Limb (tissue), 2 donors: ENCODE measurements around the gene CARD8.
A peak's percentile ranks its signal among the peaks of the same experiment; 100 is the strongest.
"Not testable (repeated sequence)": the region's sequence is repeated elsewhere in the genome, so short reads cannot be mapped to it uniquely, and the experiment has no call there.

Experiments
- DNase-seq, 2 donors: peaks; one replicate each; pipeline ENCODE4 v3.0.0-alpha.2; 2016; ENCODE audit errors: extremely low spot score in 2 of 2

The CARD8 gene, protein sequence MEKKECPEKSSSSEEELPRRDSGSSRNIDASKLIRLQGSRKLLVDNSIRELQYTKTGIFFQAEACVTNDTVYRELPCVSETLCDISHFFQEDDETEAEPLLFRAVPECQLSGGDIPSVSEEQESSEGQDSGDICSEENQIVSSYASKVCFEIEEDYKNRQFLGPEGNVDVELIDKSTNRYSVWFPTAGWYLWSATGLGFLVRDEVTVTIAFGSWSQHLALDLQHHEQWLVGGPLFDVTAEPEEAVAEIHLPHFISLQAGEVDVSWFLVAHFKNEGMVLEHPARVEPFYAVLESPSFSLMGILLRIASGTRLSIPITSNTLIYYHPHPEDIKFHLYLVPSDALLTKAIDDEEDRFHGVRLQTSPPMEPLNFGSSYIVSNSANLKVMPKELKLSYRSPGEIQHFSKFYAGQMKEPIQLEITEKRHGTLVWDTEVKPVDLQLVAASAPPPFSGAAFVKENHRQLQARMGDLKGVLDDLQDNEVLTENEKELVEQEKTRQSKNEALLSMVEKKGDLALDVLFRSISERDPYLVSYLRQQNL

DNA sequence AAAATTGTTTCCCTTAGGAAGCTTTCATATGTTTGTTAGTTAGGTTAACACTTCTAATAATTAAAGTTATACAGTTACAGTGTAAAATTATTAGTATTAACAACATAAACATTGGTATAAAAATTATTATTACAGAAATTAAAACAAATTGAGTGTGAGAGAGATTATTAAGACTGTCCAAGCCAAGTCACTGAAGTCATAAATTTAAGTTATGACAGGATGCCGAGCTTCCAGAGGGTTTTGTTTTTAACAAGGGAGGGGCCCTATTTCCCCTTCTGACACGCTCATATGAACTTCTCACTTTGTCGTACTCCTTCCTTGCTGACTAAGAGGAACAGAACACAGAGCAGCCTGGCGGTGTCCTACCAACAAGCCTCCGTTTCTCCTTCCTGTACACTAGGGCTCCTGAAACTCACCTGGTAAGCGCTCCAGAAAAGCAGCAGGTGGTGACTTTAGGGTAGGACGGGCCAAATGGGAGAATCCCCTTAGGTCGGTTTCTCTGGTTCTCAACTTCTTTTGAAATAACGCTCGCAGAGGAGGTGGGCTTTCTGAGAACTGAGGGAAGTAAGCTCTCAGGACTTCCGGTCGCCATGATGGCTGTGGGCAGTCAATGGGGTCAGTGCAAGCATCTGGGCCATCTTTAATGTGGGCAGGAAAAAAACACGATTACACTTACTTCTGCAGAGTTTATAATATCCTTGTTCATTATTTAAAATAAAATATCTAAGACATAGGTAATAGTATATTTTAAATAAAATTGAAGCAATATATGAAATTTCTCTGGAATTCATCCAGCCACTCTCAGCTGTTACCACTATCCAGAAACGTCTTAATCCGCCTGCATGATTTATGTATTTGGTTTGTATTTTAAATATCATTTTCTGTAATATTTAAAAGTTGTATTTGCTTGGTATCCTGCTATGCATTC is at the start of gene CARD8:
Gene CARD8, minus strand, starts transcription at position 537 of the 928 bp plus-strand sequence. CDS start 14,892 bp downstream, outside the sequence.
- peak; percentile 85 to 90 for DNase-seq

DNA sequence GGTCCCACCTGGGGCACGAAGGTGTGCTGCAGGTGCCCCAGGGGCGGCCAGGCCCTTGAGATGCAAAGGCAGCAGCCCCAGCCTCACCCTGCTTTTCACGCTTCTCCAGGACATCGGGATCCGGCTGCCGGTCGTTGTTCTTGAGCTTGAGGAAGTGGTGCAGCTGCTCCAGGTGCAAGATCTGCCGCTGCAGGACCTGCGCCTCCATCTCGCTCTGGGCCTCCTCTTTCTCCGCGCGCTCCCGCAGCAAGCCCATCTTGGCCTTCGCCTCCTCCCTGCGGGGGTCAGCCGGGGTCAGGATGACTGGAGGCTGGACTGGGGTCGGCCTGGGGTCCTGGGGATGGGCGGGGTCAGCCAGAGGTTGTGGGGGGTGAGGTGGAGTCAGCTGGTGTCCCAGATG is 48.2 kb upstream of the CARD8 start:
- DNase-seq = no peak

DNA sequence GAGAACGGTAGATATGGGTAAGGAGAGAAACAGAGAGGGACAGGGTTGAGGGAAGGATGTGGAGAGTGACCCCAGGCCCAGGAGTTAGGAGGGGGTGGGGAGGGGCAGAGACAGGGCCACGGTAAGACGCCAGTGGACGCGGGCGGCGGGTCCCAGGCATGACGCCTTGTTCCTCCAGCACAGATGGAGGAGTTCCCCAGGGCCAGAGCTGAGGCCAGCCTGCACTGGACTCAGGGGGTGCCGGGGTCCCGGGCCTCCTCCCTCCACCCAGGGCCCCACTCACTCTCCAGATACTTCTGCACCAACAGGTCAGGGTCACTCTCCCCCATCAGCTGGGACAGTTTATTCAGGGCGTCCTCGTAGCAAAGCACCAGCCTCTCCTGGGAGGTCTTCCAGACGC is 47.7 kb upstream of the CARD8 start:
- no peak for DNase-seq

DNA sequence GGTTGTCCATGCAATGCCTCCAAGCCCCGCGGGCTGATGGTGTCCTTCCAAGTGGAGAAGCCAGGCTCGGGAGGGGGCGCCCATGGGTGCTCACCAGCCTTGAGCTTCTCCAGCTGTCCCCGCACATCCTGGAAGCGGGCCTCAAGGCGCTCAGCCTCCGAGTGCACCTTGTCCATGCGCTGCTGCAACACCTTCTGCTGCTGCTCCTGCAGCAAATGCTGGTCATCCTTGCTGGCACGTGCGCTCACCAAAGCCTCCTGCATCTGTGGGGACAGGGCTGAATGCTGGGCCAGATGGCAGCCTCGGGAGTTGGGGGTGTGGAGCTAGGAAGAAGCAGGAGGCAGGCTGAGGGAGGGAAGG is 46.9 kb upstream of the CARD8 start:
- DNase-seq = no peak

DNA sequence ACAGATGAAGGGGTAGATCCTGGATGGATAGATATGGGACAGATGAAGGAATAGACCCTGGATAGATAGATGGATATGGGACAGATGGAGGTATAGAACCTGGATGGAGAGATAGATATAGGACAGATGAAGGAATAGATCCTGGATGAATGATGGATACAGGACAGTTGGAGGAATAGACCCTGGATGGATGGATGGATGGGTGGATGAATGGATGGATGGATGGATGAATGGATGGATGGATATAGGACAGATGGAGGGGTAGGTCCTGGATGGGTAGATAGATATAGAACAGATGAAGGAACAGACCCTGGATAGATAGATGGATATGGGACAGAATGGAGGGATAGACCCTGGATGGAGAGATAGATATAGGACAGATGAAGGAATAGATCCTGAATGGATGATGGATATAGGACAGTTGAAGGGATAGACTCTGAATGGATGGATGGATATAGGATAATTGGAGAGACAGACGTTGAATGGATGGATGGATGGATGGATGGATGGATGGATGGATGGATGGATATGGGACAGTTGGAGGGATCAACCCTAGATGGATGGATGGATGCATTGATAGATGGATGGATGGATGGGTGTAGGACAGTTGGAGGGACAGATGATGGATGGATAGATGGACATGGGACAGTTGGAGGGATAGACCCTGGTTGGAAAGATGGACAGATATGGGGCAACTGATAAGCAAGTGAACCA is 46.3 kb upstream of the CARD8 start:
- no peak for DNase-seq

DNA sequence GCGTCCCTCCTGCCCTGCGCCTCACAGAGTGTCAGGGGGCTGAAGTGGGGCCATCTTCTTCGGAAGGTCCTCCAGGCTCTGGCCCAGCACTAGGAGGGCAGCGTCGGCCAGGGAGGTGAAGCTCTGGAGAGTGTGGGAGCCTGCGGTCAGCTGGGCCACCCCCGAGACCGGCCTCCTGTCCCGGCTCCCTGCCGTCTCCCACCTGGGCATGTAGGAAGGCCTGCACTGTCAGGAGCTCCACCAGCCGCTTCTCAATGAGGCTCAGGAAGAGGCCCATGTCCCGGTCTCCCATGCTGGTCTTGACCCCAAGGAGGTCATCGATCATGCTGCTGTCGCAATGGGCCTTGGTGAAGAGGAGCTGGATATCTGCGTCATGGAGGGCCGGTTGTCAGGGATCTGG is 42.3 kb upstream of the CARD8 start:
- DNase-seq = no peak

DNA sequence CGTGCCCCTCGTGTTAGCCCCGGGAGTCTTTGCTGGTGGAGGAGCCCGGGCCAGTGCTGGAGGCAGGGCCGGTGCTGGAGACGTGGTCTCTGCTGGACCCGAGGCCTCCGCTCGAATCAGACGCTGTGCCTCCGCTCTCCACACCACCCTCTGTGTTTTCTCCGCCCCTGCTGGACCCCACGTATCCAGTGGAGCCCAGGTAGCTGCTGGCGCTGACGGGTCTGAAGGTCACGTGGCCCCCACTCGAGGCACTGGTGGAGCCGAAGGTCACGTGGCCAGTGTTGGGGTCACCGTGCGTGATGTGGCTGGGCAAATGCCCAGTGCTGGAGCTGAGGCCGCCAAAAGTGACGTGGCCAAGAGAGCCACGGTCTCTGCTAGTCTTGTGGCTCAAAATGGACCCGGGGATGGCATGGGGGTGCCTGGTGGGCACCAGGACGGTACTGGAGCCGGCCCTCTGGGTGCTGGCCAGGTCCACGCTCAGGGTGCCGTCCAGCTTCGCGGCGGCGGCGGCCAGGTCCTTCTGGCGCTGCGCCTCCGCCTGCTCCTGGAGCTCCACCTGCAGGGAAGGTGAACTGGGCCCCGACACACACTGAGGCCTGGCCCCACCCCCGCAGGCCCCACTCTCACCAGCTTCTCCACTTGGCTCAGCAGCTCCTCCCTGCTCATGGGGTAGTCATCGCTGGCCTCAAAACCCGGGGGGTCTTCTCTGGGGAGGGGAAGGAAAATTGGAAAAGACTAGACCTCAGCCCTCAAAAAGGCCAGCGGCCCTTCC is 41.4 kb upstream of the CARD8 start:
- DNase-seq = no peak

DNA sequence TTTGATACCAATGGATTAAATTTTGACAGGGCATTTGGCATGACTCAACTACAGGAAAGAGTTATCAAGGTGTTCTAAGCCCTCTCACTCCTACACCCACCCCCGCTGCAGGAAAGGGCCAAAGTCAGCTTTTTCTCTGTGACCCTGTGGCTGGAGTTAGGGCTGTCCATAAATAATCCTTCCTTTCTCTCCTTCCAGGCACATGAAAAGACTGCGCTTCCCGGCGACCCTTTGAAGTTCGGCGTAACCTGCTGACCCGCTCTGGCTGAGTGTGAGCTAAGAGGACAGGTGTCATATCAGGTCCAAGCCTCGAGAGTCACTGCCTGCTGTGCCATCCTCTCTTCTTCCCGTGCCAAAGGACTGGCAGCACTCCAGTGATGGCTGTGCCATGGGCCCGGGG is 39.7 kb upstream of the CARD8 start:
- DNase-seq = no peak

DNA sequence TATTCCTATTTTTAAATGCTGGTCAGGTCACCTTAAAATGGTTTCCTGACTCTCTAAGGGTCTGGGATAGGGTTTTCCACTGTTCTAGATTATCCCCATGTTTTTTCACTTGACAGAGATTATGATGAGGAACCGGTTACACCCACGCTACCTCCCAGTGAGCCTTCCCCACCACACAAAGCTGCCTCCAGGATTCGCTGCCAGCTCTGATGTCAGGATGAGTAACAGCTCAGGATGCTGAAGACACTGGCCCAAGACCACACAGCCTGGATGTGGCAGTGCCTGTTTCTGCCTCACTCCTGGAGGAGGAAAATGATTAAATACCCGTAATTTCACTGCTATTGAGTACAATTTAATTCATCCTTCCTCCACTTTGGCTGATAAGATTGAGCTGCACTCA is 37.1 kb upstream of the CARD8 start:
- DNase-seq = no peak

DNA sequence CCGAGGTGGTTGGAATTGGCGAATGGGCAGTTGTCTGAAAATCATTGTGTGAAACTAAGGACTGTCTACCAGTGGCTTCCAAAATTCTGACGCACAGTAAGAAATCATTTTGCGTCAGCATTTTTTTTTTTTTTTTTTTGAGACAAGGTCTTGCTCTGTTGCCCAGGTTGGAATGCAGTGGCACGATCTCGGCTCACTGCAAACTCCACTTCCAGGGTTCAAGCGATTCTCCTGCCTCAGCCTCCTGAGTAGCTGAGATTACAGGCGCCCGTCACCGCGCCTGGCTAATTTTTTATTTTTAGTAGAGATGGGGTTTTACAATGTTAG is 35.7 kb upstream of the CARD8 start:
- not testable (repeated sequence) for DNase-seq

DNA sequence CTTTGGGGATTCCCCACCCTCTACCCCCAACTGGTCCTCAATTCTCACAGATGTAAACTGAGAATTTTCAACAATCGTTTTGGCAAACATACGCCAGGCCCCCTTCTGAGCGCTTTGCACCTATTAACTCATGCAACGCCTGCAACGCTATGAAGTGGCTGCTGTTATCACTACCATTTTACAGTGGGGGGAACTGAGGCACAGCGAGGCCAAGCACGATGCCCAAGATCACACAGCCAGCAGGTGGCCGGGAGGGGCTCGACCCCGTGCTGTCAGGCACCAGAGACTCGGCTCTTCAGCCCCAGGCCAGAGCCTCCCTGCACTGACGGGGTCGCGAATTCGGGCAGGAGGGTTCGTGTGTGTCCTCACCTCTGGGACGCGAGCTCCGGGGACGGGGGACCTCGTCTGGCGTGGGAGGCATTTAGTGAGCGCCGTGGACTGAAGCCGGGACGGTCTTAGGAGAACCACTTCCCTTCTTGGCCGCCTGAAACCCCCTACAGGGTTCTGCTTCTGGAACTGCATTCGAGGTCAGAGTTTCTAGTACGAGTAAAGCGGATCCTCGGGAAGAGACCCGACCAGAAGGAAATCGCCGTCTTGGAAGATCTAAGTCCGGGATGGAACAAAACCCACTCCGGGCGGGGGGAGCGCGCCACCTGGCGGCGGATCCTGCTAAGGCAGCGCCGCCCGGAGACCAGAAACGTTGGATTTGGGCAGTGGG is 35.2 kb upstream of the CARD8 start:
- DNase-seq = peak; percentile 84 to 91

DNA sequence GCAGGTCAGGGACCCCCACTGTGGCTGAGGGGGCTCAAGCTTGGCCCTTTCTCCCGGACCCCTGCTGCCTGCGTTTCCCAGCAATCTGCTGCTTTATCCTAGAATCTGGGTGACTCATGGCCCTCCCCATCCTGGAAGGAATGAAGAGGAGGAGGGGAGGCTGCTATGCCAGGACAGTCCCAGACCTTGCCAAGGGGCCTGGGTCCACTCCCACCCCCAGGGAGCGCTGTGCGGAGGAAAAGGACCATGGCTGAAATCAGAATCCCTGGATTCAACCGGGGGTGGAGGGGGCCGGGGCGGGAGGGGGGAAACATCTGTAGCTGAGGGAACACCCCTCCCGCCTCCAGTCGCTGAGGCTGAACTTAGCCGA is 34.7 kb upstream of the CARD8 start:
- peak in 1 of 2 donors; percentile 55 for DNase-seq

DNA sequence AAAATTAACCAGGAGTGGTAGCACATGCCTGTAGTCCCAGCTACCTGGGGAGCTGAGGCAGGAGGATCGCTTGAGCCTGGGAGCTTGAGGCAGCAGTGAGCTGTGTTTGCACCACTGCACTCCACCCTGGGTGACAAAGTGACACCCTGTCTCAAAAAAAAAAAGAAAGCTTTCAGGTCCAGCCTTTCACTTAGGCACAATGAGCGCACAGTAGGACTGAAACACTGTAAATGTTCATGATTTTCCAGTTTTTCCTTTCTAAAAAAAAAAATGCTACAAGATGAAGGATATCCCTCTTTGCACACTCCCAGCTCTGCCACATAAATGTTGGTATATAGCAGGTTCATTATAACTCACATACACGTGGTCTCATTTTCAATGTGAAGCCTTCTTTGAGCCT is 32.0 kb upstream of the CARD8 start:
- no peak for DNase-seq

DNA sequence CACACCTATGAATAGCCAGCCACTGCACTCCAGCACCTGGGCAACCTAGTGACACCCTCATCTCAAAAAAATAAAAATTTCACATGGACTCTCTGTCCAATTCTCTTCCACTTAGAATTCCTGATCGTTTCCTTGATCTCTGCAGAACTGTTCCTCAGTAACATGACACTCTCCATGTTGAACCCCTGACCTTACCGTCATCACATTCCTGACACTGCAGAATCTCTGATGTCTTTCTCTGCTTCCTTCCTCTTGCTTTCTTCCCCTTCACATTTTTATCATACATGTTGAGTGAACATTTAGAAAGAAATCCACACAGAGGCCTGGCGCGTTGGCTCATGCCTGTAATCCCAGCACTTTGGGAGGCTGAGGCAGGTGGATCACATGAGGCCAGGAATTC is 29.2 kb upstream of the CARD8 start:
- DNase-seq = no peak

DNA sequence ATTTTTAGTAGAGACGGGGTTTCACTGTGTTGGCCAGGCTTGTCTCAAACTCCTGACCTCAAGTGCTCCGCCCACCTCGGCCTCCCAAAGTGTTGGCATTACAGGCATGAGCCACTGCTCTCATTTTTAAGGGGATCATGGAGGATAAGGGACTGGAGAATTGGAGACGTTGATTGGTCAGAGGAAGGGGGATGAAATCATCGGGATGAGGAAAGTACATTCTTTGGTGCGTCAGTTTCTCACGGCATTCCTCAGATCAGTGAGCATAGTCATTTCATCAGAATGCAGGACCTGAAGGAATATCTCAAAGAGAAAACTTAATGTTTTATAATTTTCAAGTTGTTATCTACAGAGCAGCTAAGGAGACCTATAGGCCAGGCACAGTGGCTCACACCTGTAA is 28.2 kb upstream of the CARD8 start:
- DNase-seq = no peak

DNA sequence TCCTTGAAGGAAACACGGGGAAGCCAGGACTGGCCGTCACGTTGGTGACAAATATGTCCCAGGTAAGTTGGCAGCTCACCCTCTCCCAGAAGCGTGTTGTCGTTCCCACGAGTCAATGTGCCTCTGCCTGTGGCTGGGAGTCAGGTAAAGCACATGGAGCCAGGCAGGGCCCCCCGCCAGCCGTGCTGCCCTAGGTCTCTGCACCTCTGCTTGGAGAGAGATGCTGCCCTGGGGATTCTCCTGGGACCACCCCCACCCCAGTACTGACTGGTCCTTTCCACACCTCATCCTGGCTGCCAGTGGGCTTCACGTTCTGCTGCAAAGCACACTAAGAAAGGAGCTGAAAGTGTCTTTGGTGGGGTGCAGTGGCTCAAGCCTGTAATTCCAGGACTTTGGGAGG is 24.0 kb upstream of the CARD8 start:
- DNase-seq = no peak

DNA sequence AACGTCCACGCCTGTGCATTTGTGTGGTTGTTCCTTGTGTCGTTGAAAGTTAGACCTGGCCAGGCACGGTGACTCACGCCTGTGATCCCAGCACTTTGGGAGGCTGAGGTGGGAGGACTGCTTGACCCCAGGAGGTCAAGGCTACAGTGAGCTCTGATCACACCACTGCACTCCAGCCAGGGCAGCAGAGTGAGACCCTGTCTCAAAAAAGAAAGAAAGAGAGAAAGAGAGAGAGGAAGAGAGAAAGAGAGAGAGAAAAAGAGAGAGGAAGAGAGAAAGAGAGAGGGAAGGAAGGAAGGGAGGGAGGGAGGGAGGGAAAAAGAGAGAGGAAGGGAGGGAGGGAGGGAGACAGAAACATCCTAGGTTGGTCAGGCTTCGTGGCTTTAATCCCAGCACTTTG is 19.2 kb upstream of the CARD8 start:
- DNase-seq = no peak

DNA sequence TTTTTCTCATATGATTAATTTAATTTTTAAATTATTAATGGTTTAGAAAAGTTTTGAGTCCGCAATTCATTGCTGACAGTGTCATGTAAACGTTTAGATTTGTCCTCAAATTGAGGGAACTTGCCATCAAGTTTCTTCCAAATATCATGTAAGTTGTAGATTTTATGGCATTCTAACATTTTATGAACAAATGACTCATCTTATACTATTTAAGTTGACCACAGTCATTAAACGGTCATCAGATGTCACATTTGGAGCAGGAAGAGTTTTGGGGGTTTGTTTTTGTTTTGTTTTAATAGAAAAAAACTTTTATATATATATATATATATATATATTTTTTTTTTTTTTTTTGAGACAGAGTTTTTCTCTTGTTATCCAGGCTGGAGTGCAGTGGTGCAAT is 18.5 kb upstream of the CARD8 start:
- no peak for DNase-seq

DNA sequence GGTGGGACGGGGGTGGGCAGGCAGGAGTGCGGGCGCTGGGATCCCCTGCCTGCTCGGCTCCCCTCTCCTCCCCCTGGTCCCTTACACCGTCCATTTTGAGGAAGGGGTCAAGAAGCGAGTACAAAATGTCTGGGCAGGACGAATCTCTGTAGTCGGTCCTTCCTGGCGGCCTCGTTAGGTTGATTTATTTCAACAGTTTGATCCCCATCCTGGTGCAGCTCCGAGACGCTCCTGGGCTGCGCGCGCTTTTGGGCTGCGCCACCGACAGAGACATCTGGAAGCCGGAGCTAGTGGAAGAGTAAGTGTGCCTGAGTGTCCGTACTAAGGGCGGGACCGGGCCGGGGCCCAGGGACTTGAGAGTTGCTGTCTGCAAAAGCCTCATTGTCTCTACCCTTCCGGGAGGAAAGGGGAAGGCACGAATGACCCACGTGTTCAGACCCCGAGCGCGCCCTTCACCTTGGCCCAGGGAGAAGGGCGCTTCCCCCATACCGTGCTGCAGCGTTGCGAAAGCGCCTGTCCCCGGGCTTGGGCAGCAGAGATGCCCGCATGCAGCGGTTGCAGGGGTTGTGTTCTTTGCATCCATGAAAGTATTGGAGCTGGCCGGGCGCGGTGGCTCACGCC is 15.9 kb upstream of the CARD8 start:
- peak; percentile 45 to 73 for DNase-seq

DNA sequence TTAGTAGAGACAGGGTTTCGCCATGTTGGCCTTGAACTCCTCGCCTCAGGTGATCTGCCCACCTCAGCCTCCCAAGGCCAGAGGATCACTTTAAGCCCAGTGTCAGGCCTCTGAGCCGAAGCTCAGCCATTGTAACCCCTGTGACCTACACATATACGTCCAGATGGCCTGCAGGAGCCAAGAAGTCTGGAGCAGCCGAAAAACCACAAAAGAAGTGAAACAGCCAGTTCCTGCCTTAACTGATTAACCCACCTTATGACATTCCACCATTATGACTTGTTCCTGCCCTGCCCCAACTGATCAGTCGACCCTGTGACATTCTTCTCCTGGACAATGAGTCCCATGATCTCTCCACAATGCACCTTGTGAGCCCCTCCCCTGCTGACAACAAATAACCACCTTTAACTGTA is 13.9 kb upstream of the CARD8 start:
- not testable (repeated sequence) for DNase-seq
